Measurements from ENCODE around the gene UGT2B7.
"Not testable (repeated sequence)": the region's sequence is repeated elsewhere in the genome, so short reads cannot be mapped to it uniquely, and the experiment has no call there.

UGT2B7 gene

GRCh38 chr4:69096111-69096656, at the start of gene UGT2B7:
Gene UGT2B7 (plus strand): TSS chr4:69096474. CDS start chr4:69096521, 47 bp downstream.
- no peak for DNase-seq

GRCh38 chr4:69049860-69050259, 46.4 kb upstream of the UGT2B7 start:
- no peak for DNase-seq

GRCh38 chr4:69050853-69051575, 45.3 kb upstream of the UGT2B7 start:
- DNase-seq = not testable (repeated sequence)

GRCh38 chr4:69051576-69051943, 44.7 kb upstream of the UGT2B7 start:
- DNase-seq = no peak

- not testable (repeated sequence) for DNase-seq
These were observed 42.9 kb upstream of the UGT2B7 start for GRCh38 chr4:69053309-69053885.

GRCh38 chr4:69054033-69054432, 42.2 kb upstream of the UGT2B7 start:
- DNase-seq = not testable (repeated sequence)

GRCh38 chr4:69054578-69055200, 41.6 kb upstream of the UGT2B7 start:
- peak; percentile 5 to 50 (median 18) for DNase-seq

GRCh38 chr4:69056150-69056549, 40.1 kb upstream of the UGT2B7 start:
- DNase-seq = no peak

- DNase-seq = no peak
These were observed 39.2 kb upstream of the UGT2B7 start for GRCh38 chr4:69056921-69057550.

- no peak for DNase-seq
These were observed 38.5 kb upstream of the UGT2B7 start for GRCh38 chr4:69057620-69058409.

GRCh38 chr4:69058410-69059059, 37.7 kb upstream of the UGT2B7 start:
- DNase-seq = no peak

- DNase-seq = no peak
These were observed 35.5 kb upstream of the UGT2B7 start for GRCh38 chr4:69060651-69061308.

- DNase-seq = no peak
These were observed 31.9 kb upstream of the UGT2B7 start for GRCh38 chr4:69064391-69064790.

GRCh38 chr4:69066945-69067344, 29.3 kb upstream of the UGT2B7 start:
- DNase-seq = no peak

GRCh38 chr4:69069085-69069484, 27.2 kb upstream of the UGT2B7 start:
- DNase-seq = no peak

GRCh38 chr4:69070590-69070989, 25.7 kb upstream of the UGT2B7 start:
- no peak for DNase-seq

GRCh38 chr4:69071286-69071685, 25.0 kb upstream of the UGT2B7 start:
- DNase-seq = no peak

GRCh38 chr4:69073375-69073774, 22.9 kb upstream of the UGT2B7 start:
- DNase-seq = no peak

GRCh38 chr4:69075061-69075792, 21.0 kb upstream of the UGT2B7 start:
- DNase-seq = no peak

GRCh38 chr4:69078852-69079251, 17.4 kb upstream of the UGT2B7 start:
- DNase-seq = no peak

GRCh38 chr4:69088473-69088872, 7.8 kb upstream of the UGT2B7 start:
- no peak for DNase-seq

Measured in suppressor macrophage treated with lipopolysaccharide for 1 hour (primary cell).